Transverse colon (tissue), 4 donors: ENCODE results near the gene FAM170B. TPM values are rescaled to one million over a fixed set of nuclear protein-coding genes. Genes with fewer than 3 reads are reported as not detected.

Source experiments
- DNase-seq: peaks from one replicate; pipeline ENCODE4 v3.0.0-alpha.2; 2019
- H3K27ac ChIP-seq, 4 donors: fragments of 200-600 bp; sonication (generic); 2 replicates each; pipeline ENCODE4 v1.5.1; 2016 to 2018; ENCODE audit warnings: inconsistent platforms in 4 of 4
- H3K27me3 ChIP-seq: fragments of 200-600 bp; sonication (generic); 2 replicates; pipeline ENCODE4 v1.5.1; 2017; ENCODE audit warnings: inconsistent platforms
- H3K36me3 ChIP-seq, 4 donors: fragments of 200-600 bp; sonication (generic); 2 replicates each; pipeline ENCODE4 v1.5.1; 2017 to 2019; ENCODE audit warnings: inconsistent platforms in 4 of 4
- H3K4me1 ChIP-seq, 4 donors: fragments of 200-600 bp; sonication (generic); 2 replicates each; pipeline ENCODE4 v1.5.1; 2017 to 2020; ENCODE audit warnings: inconsistent platforms in 4 of 4
- H3K4me3 ChIP-seq, 4 donors: fragments of 200-600 bp; sonication (generic); 1 replicate in 1 of 4; 2 replicates in 3 of 4; pipeline versions ENCODE4 v1.5.1 to v1.6.1; 2017 to 2019; ENCODE audit warnings: inconsistent platforms in 4 of 4
- H3K9me3 ChIP-seq, 2 donors: fragments of 200-600 bp; sonication (generic); 2 replicates each; pipeline ENCODE4 v1.5.1; 2017 to 2019; ENCODE audit warnings: inconsistent platforms in 2 of 2
- EP300 ChIP-seq: sonication (generic); formaldehyde crosslinking; IDR thresholded peaks from one replicate; pipeline ENCODE4 v1.6.1; 2017; ENCODE audit warnings: antibody characterized with exemption, low read depth
- POLR2A ChIP-seq: fragments of 450-650 bp; IDR thresholded peaks from one replicate; pipeline ENCODE4 v1.6.1; 2016; ENCODE audit warnings: antibody characterized with exemption, mild to moderate bottlenecking, moderate library complexity
- POLR2AphosphoS5 ChIP-seq, 3 donors: sonication (generic); formaldehyde crosslinking; IDR thresholded peaks; one replicate each; pipeline ENCODE4 v1.6.1; 2016; ENCODE audit warnings: antibody characterized with exemption in 3 of 3
- WGBS, 2 donors: methylation state at CpG; one replicate each; pipeline ENCODE4 v1.1.5; 2018; ENCODE audit warnings: low coverage in 1 of 2; 5-methylcytosine and 5-hydroxymethylcytosine counted together
- in situ Hi-C, 4 donors: fragments of 200-750 bp; cut with MboI; loops; one replicate each; pipeline versions ENCODE4 v1.15.0 to v1.15.1; 2017; ENCODE audit warnings: low sequenced_read_pairs in 3 of 4, low pct_ligation_motif_present in 1 of 4, low pct_unique_long_range_greater_than_20kb in 1 of 4
- intact Hi-C: fragments of 100-400 bp; cut with DNase I; formaldehyde crosslinking; loops from one replicate; pipeline ENCODE4 v1.15.1; 2023; ENCODE audit warnings: low total_unique reads
- total RNA-seq, 4 donors: library from RNA; depleted of rRNA; stranded (reverse); fragments of >200 nt; gene quantifications; one replicate each; pipeline ENCODE4 v1.1.0, GENCODE V29; 2016
- TF ChIP-seq, protein P1 (sequence below), 5 experiments: fragments of 200-600 bp in 3 of 5; fragments of 450-650 bp in 2 of 5; sonication (generic) in 3 of 5; IDR thresholded peaks; 1 replicate in 2 of 5; 2 replicates in 3 of 5; pipeline ENCODE4 v1.5.1; 2016 to 2017; ENCODE audit warnings: antibody characterized with exemption in 5 of 5, inconsistent platforms in 3 of 5, mild to moderate bottlenecking in 2 of 5, moderate library complexity in 1 of 5

The FAM170B gene
- total RNA-seq, 4 donors from 2014 or later = not detected

GRCh38 chr10:49091450-49092210, 42.2 kb downstream of the FAM170B start:
- WGBS, 2 donors = 80 to 89% methylated on average over 3 to 13 of the region's 13 CpGs
- Histone ChIP-seq H3K4me1 (peaks cover 0 to 8% (median 3%) of the 10 kb centered on the region in 4 donors), H3K4me3 (no peak overlapping the region), H3K36me3 (no peaks in the 10 kb centered on the region), H3K27me3 (no peaks in the 10 kb centered on the region), H3K9me3 (peaks cover 0 to 6% of the 10 kb centered on the region in 2 donors), H3K27ac (no peak overlapping the region)
- in situ Hi-C loops = no loop called here
- intact Hi-C loops = no loop called here
- no peak for DNase-seq
- TF ChIP-seq EP300 (no peak), POLR2AphosphoS5 (IDR thresholded peaks at IDR 0.05) (no peak), POLR2A (no peak)
- TF ChIP-seq, protein P1, sequence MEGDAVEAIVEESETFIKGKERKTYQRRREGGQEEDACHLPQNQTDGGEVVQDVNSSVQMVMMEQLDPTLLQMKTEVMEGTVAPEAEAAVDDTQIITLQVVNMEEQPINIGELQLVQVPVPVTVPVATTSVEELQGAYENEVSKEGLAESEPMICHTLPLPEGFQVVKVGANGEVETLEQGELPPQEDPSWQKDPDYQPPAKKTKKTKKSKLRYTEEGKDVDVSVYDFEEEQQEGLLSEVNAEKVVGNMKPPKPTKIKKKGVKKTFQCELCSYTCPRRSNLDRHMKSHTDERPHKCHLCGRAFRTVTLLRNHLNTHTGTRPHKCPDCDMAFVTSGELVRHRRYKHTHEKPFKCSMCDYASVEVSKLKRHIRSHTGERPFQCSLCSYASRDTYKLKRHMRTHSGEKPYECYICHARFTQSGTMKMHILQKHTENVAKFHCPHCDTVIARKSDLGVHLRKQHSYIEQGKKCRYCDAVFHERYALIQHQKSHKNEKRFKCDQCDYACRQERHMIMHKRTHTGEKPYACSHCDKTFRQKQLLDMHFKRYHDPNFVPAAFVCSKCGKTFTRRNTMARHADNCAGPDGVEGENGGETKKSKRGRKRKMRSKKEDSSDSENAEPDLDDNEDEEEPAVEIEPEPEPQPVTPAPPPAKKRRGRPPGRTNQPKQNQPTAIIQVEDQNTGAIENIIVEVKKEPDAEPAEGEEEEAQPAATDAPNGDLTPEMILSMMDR (IDR thresholded peaks at IDR 0.05) = no peak

- in situ Hi-C loops (no loop called here), intact Hi-C loops (no loop called here)
- peaks cover 0 to 8% (median 3%) of the 10 kb centered on the region in 4 donors for H3K4me1 ChIP-seq
- no peak for TF ChIP-seq POLR2A
- TF ChIP-seq EP300 = no peak
- TF ChIP-seq, protein P1 (IDR thresholded peaks at IDR 0.05) = no peak
- TF ChIP-seq POLR2AphosphoS5 (IDR thresholded peaks at IDR 0.05) = no peak
- DNase-seq = no peak
- no peaks in the 10 kb centered on the region for H3K36me3 ChIP-seq
- no peak overlapping the region for H3K27ac ChIP-seq
- no peaks in the 10 kb centered on the region for H3K27me3 ChIP-seq
- 29 to 88% methylated on average over 1 to 6 of the region's 6 CpGs for WGBS, 2 donors
- no peak overlapping the region for H3K4me3 ChIP-seq
- peaks cover 0 to 6% of the 10 kb centered on the region in 2 donors for H3K9me3 ChIP-seq
Measured at GRCh38 chr10:49090696-49091380, 43.0 kb downstream of the FAM170B start.

DNA sequence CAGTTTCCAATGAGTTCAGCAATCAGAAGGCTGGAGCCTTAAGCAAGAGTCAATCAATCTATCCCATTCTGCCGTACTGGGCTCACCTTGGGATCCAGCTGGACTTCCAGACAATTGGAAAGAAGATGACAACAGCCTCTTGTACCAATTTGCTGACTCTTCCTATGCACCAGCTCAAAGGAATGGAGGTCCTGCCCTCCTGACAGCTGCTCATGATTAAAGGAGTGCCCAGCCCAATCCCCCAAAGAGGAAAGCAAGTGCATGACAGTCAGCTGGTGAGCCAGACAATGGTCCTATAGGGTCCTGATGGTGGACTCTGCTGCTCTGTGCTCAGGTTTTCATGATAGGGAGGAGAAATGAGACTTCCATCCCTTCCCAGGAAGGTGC, 43.6 kb downstream of the FAM170B start:
- Histone ChIP-seq H3K4me3 (no peak overlapping the region), H3K36me3 (no peaks in the 10 kb centered on the region), H3K27ac (no peak overlapping the region), H3K27me3 (no peaks in the 10 kb centered on the region), H3K9me3 (peaks cover 0 to 6% of the 10 kb centered on the region in 2 donors), H3K4me1 (peaks cover 0 to 8% (median 3%) of the 10 kb centered on the region in 4 donors)
- intact Hi-C loops (no loop called here), in situ Hi-C loops (no loop called here)
- WGBS, 2 donors = 46% methylated on average over 1 of the region's 1 CpG; no CpG with 5 or more reads in 1 of the 2 donors
- DNase-seq = no peak
- TF ChIP-seq EP300 (no peak), POLR2AphosphoS5 (IDR thresholded peaks at IDR 0.05) (no peak), POLR2A (no peak)
- TF ChIP-seq, protein P1 (IDR thresholded peaks at IDR 0.05) = no peak

GRCh38 chr10:49089557-49090188, 44.1 kb downstream of the FAM170B start:
- DNase-seq = no peak
- WGBS, 2 donors = 67 to 80% methylated on average over 2 to 3 of the region's 3 CpGs
- Histone ChIP-seq H3K9me3 (peaks cover 0 to 6% of the 10 kb centered on the region in 2 donors), H3K36me3 (no peaks in the 10 kb centered on the region), H3K27ac (no peak overlapping the region), H3K4me3 (no peak overlapping the region), H3K4me1 (peaks cover 0 to 8% (median 3%) of the 10 kb centered on the region in 4 donors), H3K27me3 (no peaks in the 10 kb centered on the region)
- in situ Hi-C loops (no loop called here), intact Hi-C loops (no loop called here)
- TF ChIP-seq POLR2AphosphoS5 (IDR thresholded peaks at IDR 0.05) (peak in 1 of 3 donors; percentile 21), EP300 (no peak), POLR2A (no peak)
- TF ChIP-seq, protein P1 (IDR thresholded peaks at IDR 0.05) = no peak
